Stimulated activated CD4-positive, alpha-beta T cell treated with anti-CD3 and anti-CD28 coated beads, Interleukin-15, amount 100 ng/mL, for 1 hour (primary cell): Measurements from ENCODE around the gene KDM4D.
"Not testable (repeated sequence)": the region's sequence is repeated elsewhere in the genome, so short reads cannot be mapped to it uniquely, and the experiment has no call there.

Source experiments
- DNase-seq, 2 donors: peaks; one replicate each; pipeline ENCODE4 v3.0.0-alpha.2; 2020; ENCODE audit warnings: low read depth in 1 of 2, low spot score in 1 of 2

Gene KDM4D

DNA sequence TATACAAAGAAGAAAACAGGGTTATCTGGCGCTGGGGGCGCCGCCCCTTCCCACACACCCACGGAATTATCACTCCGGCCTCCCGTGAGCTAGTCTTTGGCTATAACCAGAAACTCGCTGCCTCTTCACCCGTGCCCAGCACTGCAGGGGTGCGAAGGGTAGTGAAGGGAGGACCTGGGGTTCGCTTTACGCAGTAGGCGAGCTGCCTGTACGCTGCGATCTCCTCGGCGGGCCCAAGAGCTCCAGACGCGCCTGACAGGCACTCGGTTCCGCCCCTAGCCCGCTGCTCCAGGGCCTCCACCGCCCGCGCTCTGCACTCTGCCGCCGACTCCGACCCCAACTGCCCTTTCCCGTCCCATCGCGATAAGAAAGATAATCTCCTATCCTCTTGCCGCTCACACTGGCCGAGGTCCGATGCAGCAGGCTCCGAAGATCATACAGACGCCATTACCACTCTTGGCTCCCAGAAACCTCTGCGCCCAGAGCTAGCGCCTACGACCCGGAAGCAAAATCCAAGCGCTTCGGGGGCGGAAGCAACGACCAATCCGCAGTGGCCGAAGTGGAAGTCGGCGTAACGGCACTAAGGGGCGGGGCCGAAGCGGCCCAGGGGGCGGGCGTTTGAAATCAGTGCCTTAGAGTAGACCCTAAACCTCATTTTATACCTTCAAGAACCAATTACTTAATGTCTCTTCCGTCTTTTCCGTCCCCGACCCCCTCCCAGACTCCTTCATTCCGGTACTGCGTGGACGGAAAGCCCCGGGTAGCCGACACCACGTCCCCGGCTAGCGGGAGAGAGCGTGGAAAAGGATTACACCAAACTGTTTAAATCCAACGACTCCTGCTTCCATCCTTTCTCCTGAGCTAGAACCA is at the start of gene KDM4D, which contains the start of gene CWC15:
KDM4D (plus strand) TSS at position 611 of the 870 bp plus-strand sequence. CDS start 23,664 bp downstream, outside the sequence.
CWC15 (minus strand) TSS at position 458 of the 870 bp plus-strand sequence. CDS start 1,371 bp downstream, outside the sequence.
- DNase-seq: peak; percentile 83 to 86

DNA sequence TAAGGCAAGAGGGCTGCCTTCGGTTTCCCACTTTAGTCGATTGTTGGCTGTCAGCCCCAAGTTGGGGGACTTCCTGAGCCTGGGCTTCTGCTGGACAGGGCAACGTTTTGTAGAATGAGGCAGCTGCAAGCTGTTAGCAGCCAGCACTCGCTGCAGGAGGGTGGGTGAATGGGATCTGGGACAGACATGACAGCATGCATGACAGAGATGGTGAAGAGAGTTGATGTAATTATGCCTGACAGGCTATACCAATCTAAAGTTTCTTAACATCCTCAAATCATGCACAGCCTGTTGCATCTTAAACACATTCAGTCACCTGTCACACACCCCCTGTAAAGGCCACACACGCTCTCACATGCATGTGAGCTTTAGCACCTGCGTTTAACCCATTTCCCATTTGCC is 49.3 kb upstream of the KDM4D start:
- no peak for DNase-seq

DNA sequence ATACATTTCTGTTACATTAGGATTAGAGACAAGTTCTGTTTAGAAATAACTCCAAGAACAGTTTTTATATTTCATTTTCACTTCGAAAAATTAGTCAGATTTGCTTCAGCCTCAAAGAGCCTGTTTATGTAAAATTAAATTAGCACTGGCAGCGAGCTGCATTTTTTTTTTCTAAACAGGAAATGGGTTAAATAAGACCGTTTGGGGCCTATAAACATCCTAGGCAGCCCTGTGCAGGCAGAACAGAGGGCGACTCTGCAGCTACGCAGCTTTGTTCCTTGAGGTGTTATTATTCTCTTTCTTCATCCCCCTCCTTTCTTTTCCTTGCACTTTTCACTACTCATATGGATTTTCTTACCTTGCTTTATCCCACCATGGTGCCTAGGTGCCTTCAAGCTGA is 48.9 kb upstream of the KDM4D start:
- no peak for DNase-seq

DNA sequence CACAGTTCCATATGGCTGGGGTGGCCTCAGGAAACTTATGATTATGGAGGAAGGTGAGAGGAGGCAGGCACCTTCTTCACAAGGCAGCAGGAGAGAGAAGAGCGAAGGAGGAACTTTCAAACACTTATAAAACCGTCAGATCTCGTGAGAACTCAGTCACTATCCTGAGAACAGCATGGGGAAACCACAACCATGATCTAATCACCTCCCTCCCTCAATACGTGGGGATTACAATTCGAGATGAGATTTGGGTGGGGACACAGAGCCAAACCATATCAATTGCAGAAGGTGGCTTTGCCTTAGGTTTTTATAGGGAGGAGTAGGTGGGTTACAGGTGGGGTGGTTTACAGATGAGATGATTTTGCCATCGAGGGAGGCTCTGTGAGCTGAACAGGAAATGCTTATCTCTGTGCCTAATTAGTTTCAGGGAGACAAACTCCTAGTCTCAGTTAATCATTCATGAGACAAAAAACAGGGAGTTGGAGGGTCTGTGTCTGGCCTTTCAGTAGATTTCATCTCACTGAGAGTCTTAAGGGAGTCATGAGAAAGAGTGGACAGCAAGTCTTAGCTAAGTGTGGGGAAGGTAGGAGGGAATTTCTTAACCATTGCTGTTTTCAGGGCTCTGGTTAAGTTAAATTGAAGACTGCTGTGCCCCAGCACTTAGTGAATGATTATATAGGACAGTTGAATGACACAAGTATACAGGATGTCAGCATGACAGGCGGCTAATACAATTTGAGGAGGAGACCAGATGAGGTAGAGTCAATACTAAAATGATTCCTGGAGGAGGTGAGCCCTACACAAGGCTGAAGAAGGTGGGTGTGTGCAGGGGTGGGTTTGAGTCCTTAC is 47.9 kb upstream of the KDM4D start:
- DNase-seq: no peak

DNA sequence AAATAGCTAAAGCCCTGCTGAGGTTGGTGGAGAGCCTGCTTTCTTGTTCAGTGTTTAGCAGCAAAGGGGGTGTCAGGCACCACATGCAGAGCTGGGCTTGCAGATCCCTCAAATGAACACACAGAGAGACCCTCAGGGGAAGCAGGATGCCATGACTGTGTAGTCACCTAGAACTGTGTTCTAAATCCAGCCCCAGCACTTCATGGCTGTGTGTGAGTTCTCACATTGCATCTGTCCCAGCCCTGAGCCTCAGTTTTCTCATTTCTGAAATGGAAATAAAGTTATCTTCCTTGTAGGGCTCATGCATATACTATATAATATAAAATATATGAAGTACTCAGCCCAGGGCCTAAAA is 47.3 kb upstream of the KDM4D start:
- DNase-seq: no peak

DNA sequence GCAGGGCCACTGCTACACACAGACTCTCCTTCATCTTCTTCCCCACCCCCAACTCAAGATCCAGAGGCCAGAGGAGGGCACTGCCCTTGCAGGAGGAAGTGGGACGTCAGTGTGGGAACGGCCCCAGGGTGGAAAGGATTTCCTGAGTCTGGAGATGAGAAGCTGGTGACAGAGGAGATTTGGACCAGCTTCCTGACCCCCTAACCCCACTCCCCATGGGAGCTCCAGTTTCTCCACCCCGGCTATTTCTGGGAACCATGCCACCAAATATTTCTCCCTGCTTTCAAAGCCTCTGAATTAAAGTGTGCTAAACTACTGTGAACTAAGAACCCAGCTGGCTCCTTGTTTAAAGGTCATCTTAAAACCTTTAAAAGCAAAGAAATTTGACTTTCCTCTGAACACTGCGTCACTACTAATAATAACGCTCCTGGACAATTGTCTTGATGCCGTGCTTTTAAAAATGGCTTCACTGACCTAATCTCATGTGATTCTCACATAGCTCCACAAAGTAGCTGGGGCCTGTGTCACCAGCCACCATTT is 46.7 kb upstream of the KDM4D start:
- no peak for DNase-seq

DNA sequence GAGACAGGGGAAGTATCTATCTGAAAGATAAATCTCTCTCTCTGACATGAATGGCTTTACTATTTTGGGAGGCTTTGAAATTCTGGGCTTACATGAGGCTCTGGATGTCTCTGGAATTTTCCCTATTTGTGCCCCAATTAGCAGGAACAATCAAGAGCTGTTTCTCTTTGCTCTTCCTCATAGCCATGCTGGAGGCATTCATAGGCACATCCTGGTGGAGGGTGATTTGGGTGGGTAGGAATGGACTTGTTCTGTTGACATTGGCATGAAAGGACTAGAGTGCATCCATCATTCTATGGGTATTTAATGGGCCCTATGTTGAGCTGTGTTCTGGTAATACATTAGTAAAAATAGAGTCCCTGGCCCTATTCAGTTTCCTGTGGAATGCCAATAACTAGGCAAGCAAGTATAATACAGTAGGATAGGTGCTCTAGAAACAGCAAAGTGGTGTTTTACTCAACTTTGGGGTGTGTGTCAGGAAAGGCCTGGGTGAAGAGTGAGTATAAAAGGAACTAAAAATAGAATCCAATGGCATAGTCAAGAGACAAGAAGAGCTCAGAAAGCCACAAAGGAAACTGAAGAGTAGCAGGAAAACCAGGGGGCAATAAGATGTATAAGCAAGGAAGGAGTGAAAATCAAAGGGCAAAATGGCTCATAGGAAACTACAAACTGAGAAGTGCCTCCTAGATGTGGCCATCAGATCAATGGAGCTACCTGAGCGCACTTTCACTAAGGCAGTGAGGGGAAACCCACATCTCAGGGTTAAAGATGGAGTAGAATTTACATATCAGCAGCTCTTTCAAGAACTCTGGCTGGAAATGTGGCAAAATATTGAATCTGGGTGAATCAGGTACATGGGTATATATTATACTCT is 45.2 kb upstream of the KDM4D start:
- no peak for DNase-seq

DNA sequence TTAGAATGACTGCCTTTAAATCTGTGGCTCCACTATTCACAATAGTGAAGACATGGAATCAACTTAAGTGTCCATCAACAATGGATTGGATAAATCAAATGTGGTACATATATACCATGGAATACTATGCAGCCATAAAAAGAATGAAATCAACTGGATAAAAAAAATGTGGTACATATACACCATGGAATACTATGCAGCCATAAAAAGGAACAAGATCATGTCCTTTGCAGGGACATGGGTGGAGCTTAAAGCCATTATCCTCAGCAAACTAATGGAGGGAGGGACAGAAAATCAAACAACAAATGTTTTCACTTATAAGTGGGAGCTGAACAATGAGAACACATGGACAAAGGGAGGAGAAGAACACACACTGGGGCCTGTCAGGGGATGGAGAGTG is 41.4 kb upstream of the KDM4D start:
- DNase-seq: not testable (repeated sequence)

DNA sequence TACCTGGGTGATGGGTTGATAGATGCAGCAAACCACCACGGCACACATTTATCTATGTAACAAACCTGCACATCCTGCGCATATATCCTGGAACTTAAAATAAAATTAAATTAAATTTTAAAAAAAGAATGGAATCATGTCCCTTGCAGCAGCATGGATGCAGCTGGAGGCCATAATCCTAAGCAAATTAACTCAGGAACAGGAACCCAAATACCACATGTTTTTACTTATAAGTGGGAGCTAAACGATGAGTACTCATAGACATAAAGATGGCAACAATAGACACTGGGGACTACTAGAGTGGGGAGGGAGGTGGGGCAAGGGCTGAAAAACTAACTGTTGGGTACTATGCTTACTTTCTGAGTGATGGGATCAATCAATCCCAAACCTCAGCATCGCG is 41.0 kb upstream of the KDM4D start:
- DNase-seq: no peak

DNA sequence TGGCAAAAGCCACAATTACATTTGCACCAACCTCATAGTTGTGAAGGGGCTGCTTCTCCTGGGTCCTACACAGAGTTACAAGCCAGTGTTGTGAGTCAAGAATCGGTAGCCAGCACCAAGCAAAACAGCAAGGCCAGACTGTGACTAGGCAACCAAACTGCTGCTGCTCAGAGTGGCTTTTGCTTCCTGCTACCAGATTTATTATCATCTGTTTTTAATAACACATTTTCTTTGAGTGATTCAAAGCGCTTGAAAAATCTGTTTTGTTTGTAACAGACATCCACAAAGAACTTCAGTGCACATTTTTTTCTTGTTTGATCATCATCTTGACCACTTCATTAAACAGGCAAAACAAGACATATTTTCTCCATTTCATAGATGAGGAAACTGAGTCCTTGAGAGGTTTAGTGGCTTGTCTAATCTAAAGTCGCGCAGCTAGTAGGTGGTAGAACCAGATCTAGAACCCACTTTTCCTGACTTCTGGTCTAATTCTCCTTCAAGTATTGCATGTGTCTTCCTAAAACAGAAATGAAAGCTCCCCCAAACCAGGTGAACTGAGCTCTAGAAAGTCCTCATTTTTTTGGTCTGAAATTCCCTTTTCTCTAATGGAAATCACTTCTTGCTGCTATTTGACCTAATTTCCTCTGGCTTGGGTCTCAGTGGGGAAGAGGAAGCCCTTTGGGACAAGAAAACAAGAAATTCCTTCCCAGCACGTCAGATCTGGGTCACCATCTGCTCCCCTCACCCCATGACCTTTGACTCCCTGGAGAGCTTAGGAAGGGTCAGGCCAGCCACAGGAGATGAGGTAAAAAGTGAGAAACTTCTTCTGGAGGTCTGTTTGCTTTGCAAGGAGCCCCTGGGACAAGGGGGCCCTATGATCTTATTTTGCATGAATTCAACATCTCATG is 40.0 kb upstream of the KDM4D start:
- no peak for DNase-seq

DNA sequence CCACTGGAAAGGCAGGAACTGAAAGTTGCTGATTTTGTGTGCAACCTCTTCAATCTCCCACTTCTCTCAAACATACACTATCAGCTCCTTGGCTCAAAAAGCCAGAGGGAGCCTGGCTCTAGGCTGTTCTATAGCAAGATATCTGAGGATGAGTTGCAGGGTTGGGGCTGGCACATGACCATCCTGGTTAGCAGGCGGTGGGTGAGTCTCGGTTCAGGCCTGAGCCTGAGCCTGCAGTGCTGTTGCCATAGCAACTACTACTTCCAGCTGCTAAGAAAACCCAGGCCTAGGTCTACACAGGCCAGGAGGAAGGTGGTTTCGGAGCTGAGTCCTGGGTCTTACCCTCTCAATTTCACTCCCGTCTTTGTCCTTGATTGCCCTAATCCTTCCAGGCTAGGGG is 39.1 kb upstream of the KDM4D start:
- no peak for DNase-seq

DNA sequence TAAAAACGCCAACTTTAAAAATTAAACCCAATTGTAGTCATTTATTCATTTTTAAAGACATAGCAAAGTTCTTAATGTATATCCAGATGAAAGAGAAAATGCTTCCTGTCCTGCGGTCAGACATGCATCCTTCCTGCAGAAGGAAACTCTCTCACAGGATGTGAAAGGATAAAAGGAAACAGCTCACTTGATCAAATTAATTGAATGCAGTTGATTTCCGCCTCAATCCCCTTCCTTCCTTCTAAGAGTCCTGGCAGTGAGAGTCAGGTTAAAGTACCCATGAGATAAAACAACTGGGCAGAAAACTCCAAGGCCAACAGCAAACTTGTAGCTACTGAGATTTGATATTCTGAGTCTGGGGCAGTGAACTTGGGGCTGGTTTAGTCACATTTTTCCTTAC is 38.7 kb upstream of the KDM4D start:
- no peak for DNase-seq

DNA sequence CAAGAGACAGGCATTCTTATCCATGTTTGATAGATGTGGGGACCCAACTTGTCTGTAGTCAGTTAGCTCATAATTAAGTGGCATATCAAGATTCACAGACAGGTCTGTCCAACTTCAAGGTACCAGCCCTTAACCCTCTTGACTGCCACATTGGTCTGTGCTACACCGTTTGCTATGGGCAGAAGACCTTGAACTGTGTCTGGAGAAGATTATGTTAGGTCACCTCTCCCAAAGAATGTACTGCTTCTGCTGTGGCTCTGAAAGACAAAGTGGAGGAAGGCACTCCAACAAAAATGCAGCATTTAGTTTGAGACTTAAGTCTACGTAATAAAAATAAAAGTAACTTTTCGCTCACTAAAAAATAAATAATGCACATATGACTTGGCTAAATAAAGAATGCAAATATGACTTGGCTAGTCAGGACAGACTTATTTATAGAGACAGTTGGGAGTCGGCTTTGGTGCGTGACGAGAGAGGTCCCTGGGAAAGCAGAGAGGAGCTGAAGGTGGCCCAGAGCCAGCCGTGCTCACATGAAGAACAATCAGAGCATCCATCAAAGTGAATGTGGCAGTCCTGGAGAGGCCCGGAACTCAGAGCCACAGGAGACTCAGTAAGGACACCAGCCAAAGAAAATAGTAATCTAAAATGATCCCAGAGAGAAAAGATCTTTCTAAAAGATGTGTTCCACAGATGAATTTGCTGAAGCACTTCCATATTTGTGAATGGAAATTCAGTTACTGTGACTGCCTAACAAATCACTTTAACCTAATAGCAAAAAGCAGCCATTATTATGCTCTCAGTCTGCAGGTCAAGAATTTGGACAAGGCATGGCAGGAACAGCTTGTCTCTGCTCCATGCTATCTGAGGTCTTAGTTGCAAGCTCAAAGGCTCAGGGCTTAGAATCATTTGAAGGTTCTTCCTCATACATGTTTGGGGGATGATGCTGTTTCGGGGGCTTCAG is 35.1 kb upstream of the KDM4D start:
- no peak for DNase-seq

DNA sequence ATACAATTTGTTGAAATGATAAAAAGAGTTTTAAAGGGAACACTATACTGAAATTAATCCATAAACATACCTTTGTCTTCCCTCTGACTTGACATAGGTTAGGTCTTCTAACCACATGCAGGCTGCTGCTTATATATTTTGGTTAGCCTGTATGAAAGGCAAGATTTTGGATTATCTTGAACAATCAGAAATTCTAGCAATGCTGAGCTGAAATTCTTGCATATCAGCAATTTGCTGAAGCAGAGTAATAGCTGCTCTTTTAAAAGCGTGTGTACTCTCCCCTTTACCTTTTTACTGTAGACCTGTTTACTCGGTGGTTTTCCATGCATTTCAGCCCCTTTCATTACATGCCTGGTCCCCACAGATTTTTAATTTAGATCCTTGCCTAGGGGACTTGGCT is 34.2 kb upstream of the KDM4D start:
- no peak for DNase-seq

DNA sequence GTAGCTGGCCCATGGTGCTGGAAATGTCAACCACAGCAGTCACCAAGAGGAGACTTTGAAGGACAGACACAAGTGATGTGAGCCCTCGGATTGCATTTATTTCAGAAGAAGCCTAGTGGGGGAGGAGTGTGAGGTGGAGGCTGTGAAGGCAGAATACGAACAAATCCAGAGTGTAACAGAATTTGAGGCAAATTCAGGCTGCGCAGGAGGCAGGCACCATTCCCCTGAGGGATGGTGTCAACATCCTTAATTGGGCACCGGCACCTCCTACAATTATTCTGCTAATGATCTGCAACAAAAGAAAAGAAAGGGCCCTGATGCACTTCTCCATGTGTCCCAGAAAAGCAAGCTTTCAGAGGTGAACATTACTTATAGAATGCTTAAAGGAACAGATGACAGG is 32.4 kb upstream of the KDM4D start:
- DNase-seq: no peak

DNA sequence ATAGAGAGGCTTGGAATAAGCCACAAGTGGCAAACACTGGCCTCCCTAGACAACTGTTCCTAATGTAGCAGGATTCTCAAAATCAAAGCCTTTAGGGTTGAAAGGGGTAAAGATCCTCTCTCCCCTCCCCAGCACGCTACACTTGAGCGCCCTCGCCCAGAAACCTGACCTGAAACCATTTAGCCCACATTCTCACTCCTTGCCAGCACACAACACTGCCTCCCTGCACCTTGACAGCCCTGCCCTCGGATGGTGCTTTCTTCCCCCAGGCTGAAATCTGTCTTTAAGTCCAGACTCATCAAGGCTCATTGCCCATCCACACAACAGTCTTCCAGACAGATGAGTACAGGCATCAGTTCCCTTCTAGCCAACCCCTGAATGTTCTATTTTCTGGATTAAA is 26.7 kb upstream of the KDM4D start:
- no peak for DNase-seq

DNA sequence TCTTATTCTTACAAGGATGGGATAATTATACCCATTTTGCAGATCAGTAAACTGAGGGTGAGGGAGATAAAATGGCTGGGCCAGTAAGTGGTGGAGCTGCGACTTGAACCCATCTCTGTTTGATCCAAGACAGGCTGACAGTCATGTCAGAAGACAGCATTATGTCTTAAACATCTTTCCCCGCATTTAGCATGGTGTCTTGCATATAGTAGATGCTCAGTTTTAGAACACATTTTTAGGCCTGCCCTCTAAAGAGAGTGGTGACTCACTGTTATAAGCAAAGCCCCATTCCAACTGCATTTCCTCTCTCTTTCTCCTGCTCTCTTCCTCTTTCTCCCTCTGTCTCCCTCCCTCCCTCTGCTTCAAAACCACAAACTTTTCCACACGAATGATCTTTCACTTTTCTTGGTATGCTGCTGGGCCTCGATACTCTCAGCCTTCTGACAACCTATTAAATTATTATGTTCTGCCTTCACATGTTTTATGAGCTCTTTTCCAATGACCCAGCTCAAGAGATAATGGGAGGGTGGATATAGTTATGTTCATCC is 25.4 kb upstream of the KDM4D start:
- DNase-seq: no peak

DNA sequence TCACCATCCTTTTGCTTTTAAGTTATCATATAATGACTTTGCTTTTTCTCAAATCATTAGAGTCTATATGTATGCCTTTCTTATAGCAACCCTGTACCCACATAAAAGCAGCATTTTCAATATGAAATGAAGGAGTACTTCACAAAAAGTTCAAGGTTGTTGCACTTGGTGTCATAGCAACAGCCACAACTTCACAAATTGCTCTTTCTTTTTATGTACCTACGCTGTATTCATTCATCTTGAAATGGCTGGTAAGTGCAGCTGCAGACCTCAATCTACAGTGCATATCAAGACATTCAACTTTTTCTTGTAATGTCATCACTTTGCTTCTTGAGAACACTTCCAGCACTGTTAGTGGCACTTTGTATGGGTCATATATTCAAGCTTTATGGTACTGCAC is 18.8 kb upstream of the KDM4D start:
- DNase-seq: no peak
